Testis (tissue), 3 donors: Measurements from ENCODE around the gene CDK14. TPM values are rescaled to one million over a fixed set of nuclear protein-coding genes. Genes with fewer than 3 reads are reported as not detected.

ENCODE experiments used
- DNase-seq: peaks from one replicate; pipeline ENCODE4 v3.0.0-alpha.2; 2019
- H3K27ac ChIP-seq, 2 donors: fragments of 200-600 bp; sonication (generic); one replicate each; pipeline ENCODE4 v1.5.1; 2019
- H3K27me3 ChIP-seq: fragments of 200-600 bp; sonication (generic); one replicate; pipeline ENCODE4 v1.5.1; 2019
- H3K36me3 ChIP-seq: fragments of 200-600 bp; sonication (generic); one replicate; pipeline ENCODE4 v1.5.1; 2017; ENCODE audit warnings: low read depth; ENCODE audit errors: missing control alignments
- H3K4me1 ChIP-seq: fragments of 200-600 bp; sonication (generic); one replicate; pipeline ENCODE4 v1.5.1; 2019
- H3K4me3 ChIP-seq, 2 donors: fragments of 200-600 bp; sonication (generic); one replicate each; pipeline ENCODE4 v1.5.1; 2017 to 2019
- H3K9me3 ChIP-seq: fragments of 200-600 bp; sonication (generic); one replicate; pipeline ENCODE4 v1.5.1; 2017
- POLR2A ChIP-seq: fragments of 450-650 bp; IDR thresholded peaks from one replicate; pipeline ENCODE4 v1.6.1; 2017; ENCODE audit warnings: antibody characterized with exemption, mild to moderate bottlenecking, moderate library complexity
- WGBS, 2 donors: methylation state at CpG; one replicate each; pipeline ENCODE4 v1.1.5; 2018; 5-methylcytosine and 5-hydroxymethylcytosine counted together
- intact Hi-C: fragments of 100-400 bp; cut with DNase I; formaldehyde crosslinking; loops from one replicate; pipeline ENCODE4 v1.15.1; 2023; ENCODE audit warnings: low total_unique reads
- polyA plus RNA-seq: library from polyadenylated mRNA; stranded (reverse); fragments of 350-450 nt; fragmentation: Illumina TruSeq; extraction: RNeasy Lipid Tissue Mini Kit (QIAGEN cat#74804); gene quantifications from one replicate; pipeline ENCODE4 v1.2.3, GENCODE V29; 2014; ENCODE audit warnings: low read depth, low replicate concordance; ENCODE audit not compliant: insufficient read depth
- total RNA-seq, 2 donors: library from RNA; depleted of rRNA; stranded (reverse); fragments of >200 nt; gene quantifications; one replicate each; pipeline ENCODE4 v1.2.3, GENCODE V29; 2016
- TF ChIP-seq, protein P1 (sequence below), 3 experiments: fragments of 450-650 bp in 2 of 3; fragments of 200-600 bp in 1 of 3; sonication (generic) in 1 of 3; IDR thresholded peaks; one replicate each; pipeline ENCODE4 v1.5.1; 2016 to 2019; ENCODE audit warnings: antibody characterized with exemption in 3 of 3, mild to moderate bottlenecking in 2 of 3, moderate library complexity in 1 of 3

The CDK14 gene
- total and polyA plus RNA-seq, 3 donors from 2014 or later, result 18.9 to 22.7 (median 19.5) TPM

DNA sequence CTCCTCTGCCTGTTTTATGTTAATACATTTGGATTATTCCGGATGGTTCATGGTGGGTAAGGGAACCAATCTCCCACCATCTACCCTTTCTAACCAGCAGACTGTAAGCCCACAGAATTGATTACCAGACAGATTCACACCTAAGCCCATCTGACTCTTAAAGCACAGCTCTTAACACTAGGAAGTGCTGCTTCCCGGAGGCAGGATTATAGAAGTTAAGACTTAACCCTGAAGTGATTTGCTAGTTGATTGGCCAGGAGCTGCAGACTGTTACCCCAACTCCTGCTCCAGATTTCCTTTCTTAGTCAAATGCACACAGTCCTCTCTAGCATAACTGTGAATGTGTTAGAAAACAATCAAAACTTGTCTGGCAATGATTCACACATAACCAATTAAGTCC is 221.7 kb downstream of the CDK14 start:
- no peak for DNase-seq
- H3K27me3 ChIP-seq, result no peaks in the 10 kb centered on the region
- 51 to 70% methylated on average over 2 of the region's 2 CpGs for WGBS, 2 donors

DNA sequence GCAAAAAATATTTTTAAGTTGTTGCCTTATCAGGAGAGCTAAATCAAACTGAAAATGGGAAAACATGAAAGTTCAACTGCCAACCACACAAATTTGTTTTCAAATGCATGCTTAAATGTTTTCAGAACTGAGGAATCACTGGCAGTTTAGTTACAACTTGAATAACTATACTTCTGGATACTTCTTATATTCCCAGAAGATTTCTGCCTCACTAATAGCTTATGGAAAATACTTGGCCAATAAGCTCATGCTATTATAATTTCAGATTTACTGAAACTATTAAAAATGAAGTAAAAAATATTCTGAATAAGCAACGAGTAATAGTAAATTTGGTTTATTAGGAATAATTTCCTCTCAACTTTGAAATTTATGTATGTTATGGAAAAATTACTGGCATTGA is 222.2 kb downstream of the CDK14 start:
- no peak for DNase-seq
- intact Hi-C loops, result no loop called here
- no peak for TF ChIP-seq POLR2A
- TF ChIP-seq, protein P1, sequence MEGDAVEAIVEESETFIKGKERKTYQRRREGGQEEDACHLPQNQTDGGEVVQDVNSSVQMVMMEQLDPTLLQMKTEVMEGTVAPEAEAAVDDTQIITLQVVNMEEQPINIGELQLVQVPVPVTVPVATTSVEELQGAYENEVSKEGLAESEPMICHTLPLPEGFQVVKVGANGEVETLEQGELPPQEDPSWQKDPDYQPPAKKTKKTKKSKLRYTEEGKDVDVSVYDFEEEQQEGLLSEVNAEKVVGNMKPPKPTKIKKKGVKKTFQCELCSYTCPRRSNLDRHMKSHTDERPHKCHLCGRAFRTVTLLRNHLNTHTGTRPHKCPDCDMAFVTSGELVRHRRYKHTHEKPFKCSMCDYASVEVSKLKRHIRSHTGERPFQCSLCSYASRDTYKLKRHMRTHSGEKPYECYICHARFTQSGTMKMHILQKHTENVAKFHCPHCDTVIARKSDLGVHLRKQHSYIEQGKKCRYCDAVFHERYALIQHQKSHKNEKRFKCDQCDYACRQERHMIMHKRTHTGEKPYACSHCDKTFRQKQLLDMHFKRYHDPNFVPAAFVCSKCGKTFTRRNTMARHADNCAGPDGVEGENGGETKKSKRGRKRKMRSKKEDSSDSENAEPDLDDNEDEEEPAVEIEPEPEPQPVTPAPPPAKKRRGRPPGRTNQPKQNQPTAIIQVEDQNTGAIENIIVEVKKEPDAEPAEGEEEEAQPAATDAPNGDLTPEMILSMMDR (IDR thresholded peaks at IDR 0.05), result no peak
- Histone ChIP-seq H3K36me3 (no peaks in the 10 kb centered on the region), H3K27ac (no peak overlapping the region), H3K4me3 (no peak overlapping the region), H3K9me3 (no peaks in the 10 kb centered on the region), H3K4me1 (no peaks in the 10 kb centered on the region), H3K27me3 (no peaks in the 10 kb centered on the region)
- WGBS, 2 donors, result 84 to 86% methylated on average over 1 of the region's 1 CpG

More for the DNA sequence above, 221.7 kb downstream of the CDK14 start:
- no peaks in the 10 kb centered on the region for H3K9me3 ChIP-seq
- H3K36me3 ChIP-seq, result no peaks in the 10 kb centered on the region
- H3K27ac ChIP-seq, result no peak overlapping the region
- no peak for TF ChIP-seq POLR2A
- TF ChIP-seq, protein P1 (IDR thresholded peaks at IDR 0.05), result no peak
- no peaks in the 10 kb centered on the region for H3K4me1 ChIP-seq
- H3K4me3 ChIP-seq, result no peak overlapping the region
- intact Hi-C loops, result no loop called here

DNA sequence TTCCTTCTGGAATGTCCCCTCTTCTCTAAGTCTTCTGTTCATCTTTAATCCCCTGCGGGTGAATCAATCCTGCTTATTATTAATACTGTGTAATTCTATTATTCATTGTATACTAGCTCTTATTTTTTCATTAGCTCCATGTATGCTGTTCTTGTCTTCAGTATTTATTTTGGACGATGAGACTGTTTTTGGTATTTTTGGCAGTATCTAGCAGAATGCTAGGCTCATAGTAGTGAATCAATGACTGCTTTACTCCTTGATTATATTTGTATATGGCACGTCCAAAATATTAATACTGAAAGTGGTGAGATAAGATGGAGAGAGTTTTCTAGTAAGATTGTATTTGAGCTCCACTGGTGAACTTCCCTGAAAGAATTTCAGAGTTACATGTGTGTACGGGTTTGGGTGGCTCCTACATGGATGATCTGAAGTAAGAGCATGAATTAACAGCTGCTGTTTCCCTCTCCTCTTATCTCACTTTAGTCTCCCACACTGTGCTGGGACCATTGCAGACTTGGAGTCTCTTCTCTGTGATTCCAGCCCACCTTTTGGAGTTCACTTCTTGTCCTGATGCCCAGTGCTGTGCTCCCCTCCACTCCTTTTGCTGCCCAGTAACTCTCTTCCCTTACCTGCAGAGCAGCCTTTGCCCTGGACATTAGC is 226.0 kb downstream of the CDK14 start:
- no peaks in the 10 kb centered on the region for H3K36me3 ChIP-seq
- no peak overlapping the region for H3K4me3 ChIP-seq
- H3K9me3 ChIP-seq, result no peaks in the 10 kb centered on the region
- no peaks in the 10 kb centered on the region for H3K4me1 ChIP-seq
- H3K27ac ChIP-seq, result no peak overlapping the region
- H3K27me3 ChIP-seq, result no peaks in the 10 kb centered on the region
- intact Hi-C loops, result no loop called here
- DNase-seq, result no peak
- no peak for TF ChIP-seq POLR2A
- TF ChIP-seq, protein P1 (IDR thresholded peaks at IDR 0.05), result no peak
- 67 to 68% methylated on average over 4 of the region's 4 CpGs for WGBS, 2 donors

DNA sequence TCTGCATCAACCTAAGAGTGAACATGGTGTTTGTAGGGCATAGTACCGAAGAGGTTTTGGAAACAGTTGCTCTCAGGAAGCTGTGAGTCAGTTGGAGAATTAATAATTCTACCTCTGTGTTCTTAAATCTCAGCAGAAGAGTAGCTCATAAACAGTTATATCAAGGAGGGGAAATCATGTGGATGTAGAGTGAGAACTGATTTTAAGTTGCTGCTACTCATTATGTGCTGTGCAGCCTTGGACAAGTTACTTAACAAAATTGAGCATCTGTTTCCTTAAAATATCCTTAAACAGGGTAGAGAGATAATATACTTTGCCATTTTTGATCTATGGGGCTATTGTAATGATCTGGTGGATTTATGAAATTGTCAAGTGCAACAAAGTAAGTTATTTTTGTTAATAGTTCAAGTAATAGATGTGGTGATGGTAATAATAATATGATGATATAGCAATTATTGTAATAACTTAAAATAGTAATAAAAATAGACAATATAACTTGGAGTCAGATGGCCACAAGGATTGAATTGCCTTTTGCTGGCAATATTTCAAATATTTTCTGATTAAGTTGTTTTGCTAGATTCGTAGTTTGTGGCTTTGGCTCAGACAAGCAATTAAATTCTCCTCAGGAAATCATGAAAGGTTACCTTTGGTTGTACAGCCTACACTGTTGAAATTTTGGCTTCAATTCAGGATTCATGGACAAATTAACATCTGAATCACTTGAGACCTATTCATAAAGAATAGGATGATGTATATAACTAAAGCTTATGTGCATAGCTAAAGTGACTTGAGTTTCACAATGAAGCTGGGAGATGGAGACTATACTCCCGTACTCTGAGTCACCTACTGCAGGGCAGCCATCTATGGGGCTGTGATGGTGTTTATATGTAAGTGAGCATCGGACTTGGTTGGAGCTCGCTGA is 228.5 kb downstream of the CDK14 start:
- H3K4me1 ChIP-seq, result no peaks in the 10 kb centered on the region
- no peak for TF ChIP-seq POLR2A
- TF ChIP-seq, protein P1 (IDR thresholded peaks at IDR 0.05), result no peak
- H3K36me3 ChIP-seq, result no peaks in the 10 kb centered on the region
- intact Hi-C loops, result no loop called here
- no peaks in the 10 kb centered on the region for H3K9me3 ChIP-seq
- H3K4me3 ChIP-seq, result no peak overlapping the region
- 62 to 65% methylated on average over 5 of the region's 5 CpGs for WGBS, 2 donors
- no peaks in the 10 kb centered on the region for H3K27me3 ChIP-seq
- DNase-seq, result no peak
- no peak overlapping the region for H3K27ac ChIP-seq
